Body of pancreas (tissue), 4 donors: ENCODE measurements around the gene PARM1.

Experiments
- CTCF ChIP-seq, 7 experiments: fragments of 450-650 bp in 4 of 7; fragments of 200-600 bp in 3 of 7; sonication (generic) in 3 of 7; IDR thresholded peaks; one replicate each; pipeline ENCODE4 v1.5.1; 2016 to 2019; ENCODE audit warnings: antibody characterized with exemption in 7 of 7
- POLR2A ChIP-seq, 3 donors: fragments of 450-650 bp; IDR thresholded peaks; one replicate each; pipeline ENCODE4 v1.6.1; 2016; ENCODE audit warnings: antibody characterized with exemption in 3 of 3, mild to moderate bottlenecking in 2 of 3

- TF ChIP-seq CTCF (IDR thresholded peaks at IDR 0.05) (no peak), POLR2A (IDR thresholded peaks at IDR 0.05) (no peak)
Observed at GRCh38 chr4:75037252-75037651, 104.3 kb downstream of the PARM1 start.
